H1 (cell line): Measurements from ENCODE around the gene PCGF3. TPM values are rescaled to one million over a fixed set of nuclear protein-coding genes. Genes with fewer than 3 reads are reported as not detected.

Experiments used
- CHD7 ChIP-seq: fragments of 300-600 bp; sonication (generic); IDR thresholded peaks from 2 replicates; pipeline ENCODE4 v1.7.1; 2012; ENCODE audit warnings: low read length, moderate library complexity, mild to moderate bottlenecking, inconsistent platforms; ENCODE audit not compliant: insufficient replicate concordance
- EGR1 ChIP-seq: IDR thresholded peaks from 2 replicates; pipeline ENCODE4 v1.6.1; 2011; ENCODE audit warnings: low read depth, low read length, borderline replicate concordance
- JUN ChIP-seq: IDR thresholded peaks from 2 replicates; pipeline ENCODE4 v1.6.1; 2011; ENCODE audit warnings: low read depth, mild to moderate bottlenecking, improper control_type of control experiment, low read length
- RFX5 ChIP-seq: IDR thresholded peaks from 2 replicates; pipeline ENCODE4 v1.6.1; 2011; ENCODE audit warnings: low read depth, low read length, improper control_type of control experiment, borderline replicate concordance
- SAP30 ChIP-seq: fragments of 300-600 bp; sonication (generic); IDR thresholded peaks from 2 replicates; pipeline ENCODE4 v1.7.1; 2012; ENCODE audit warnings: low read length, moderate library complexity, mild to moderate bottlenecking, inconsistent platforms; ENCODE audit not compliant: insufficient read depth, insufficient replicate concordance
- SIN3A ChIP-seq, 2 experiments: IDR thresholded peaks in 1 of 2; conservative IDR thresholded peaks in 1 of 2; 2 replicates each; pipeline ENCODE4 v1.6.1; 2011 to 2012; ENCODE audit warnings: low read length in 2 of 2, improper control_type of control experiment in 1 of 2, low read depth in 1 of 2, mild to moderate bottlenecking in 1 of 2
- SP2 ChIP-seq: IDR thresholded peaks from 2 replicates; pipeline ENCODE4 v1.6.1; 2012; ENCODE audit warnings: mild to moderate bottlenecking, low read length, inconsistent platforms
- SP4 ChIP-seq: IDR thresholded peaks from 2 replicates; pipeline ENCODE4 v1.6.1; 2012; ENCODE audit warnings: low read length, inconsistent platforms
- TAF1 ChIP-seq: IDR thresholded peaks from 2 replicates; pipeline ENCODE4 v1.6.1; 2011; ENCODE audit warnings: mild to moderate bottlenecking, low read depth, low read length
- polyA plus RNA-seq, 7 experiments: library from polyadenylated mRNA; depleted of rRNA in 3 of 7; stranded (reverse) in 5 of 7; unstranded in 2 of 7; fragments of >200 nt in 5 of 7; fragments of 200-250 nt in 2 of 7; gene quantifications; 1 replicate in 5 of 7; 2 replicates in 1 of 7; 4 replicates in 1 of 7; pipeline versions ENCODE4 v1.2.1 to v1.2.3, GENCODE V29; 2011 to 2013; ENCODE audit warnings: missing spikeins in 2 of 7, mixed read lengths in 2 of 7
- total RNA-seq: library from RNA; stranded (reverse); fragmentation: NEBNext Ultra II Directional; extraction: Animal tissue kit (Norgen Biotek cat#: 25700); gene quantifications from 2 replicates; pipeline ENCODE4 v1.2.1, GENCODE V29; 2021

The PCGF3 gene
- total and polyA plus RNA-seq, 2 of the 8 experiments (the other 6 are each of a cell fraction or from before 2014, with no cell fraction given): 52.7 to 52.9 TPM

- TF ChIP-seq CHD7 (no peak), SP4 (no peak), RFX5 (no peak), TAF1 (no peak), SP2 (no peak), EGR1 (no peak), JUN (no peak), SAP30 (no peak), SIN3A (conservative IDR thresholded peaks at IDR 0.05 in 1 of 2, IDR thresholded peaks at IDR 0.05 in 1 of 2; ENCODE audit: low read depth in 1 of 2, low read length in 2 of 2) (no peak)
These were observed 38.1 kb upstream of the PCGF3 start (continued) for GRCh38 chr4:667545-667925.
